ENCODE results near the gene LMO1. TPM values are rescaled to one million over a fixed set of nuclear protein-coding genes. Genes with fewer than 3 reads are reported as not detected.

LMO1 gene
- polyA plus RNA-seq, 1 donor (not counting 4 experiments of a cell fraction or from before 2014, with no cell fraction given) = 0.08 TPM

DNA sequence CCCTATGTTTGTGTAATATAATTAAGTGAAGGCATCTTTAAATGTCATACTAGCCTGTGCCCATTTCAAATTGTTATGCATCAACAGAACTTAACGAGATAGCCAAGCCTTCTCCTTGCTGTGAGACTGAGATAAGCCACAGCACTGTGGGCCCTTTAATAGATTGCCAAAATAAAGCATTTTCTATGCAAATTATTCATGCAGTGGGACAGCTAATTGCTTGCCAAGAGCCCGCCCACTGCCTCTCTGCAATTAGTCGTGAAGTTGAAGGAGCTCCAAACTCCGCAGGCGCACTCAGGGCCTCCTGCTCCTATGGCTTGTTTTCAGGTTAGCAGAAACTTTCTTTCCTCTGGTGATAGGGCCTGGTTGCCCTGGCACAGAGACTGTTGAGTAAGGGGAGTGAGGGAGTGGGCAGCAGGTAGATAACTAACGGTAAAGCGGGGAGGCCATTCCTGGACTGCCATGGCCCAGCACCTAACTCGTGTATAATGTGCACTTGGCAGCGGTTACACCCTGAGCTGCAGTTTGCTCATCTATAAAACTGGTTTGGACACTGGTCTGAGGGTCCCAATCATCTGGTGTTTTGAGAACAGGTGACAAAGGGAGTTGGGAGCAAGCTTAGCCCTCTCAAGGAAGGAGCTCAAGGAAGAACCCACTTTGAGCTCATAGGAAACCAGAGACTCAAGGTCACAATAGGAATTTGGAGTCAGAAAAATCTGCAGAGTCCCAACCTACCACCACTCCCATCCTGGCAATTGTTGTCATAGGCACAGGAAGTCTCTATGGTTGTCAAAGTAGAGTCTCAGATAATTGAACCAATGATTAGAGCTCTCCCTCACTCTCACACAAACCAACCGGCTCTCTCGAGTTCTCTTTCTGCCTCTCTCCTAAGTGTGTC is 60.9 kb downstream of the LMO1 start:
- H3K27me3 ChIP-seq (ENCODE audit: control insufficient read depth, extremely low read depth, insufficient read depth, low read length) = peaks cover 4% of the 10 kb centered on the region
- H2AFZ ChIP-seq (ENCODE audit: control insufficient read depth, low read length) = no peak overlapping the region
- no peak overlapping the region for H3K4me3 ChIP-seq (ENCODE audit: control insufficient read depth in 2 of 3, extremely low read depth in 1 of 3, insufficient read depth in 2 of 3, low read depth in 1 of 3, low read length in 3 of 3)
- H3K9me1 ChIP-seq (ENCODE audit: control insufficient read depth, extremely low read depth, insufficient read depth, low read length) = no peaks in the 10 kb centered on the region
- no peaks in the 10 kb centered on the region for H3K4me1 ChIP-seq (ENCODE audit: control insufficient read depth, extremely low read depth, insufficient read depth, low read length)
- dilution Hi-C loops (cut with MboI; ENCODE audit: extremely low pct_ligation_motif_present, low sequenced_read_pairs) = loop anchor here (25.0 kb wide), 1 partner anchor 360 kb away; no protein-coding TSS in a partner anchor
- H3K4me2 ChIP-seq (ENCODE audit: control insufficient read depth, extremely low read depth, insufficient read depth, low read depth, low read length) = no peak overlapping the region
- no peak overlapping the region for H3K27ac ChIP-seq (ENCODE audit: control insufficient read depth, insufficient read depth, low read length)
- no peaks in the 10 kb centered on the region for H3K36me3 ChIP-seq (ENCODE audit: control insufficient read depth in 2 of 2, extremely low read depth in 1 of 2, insufficient read depth in 2 of 2, low read length in 2 of 2)
- no peaks in the 10 kb centered on the region for H4K20me1 ChIP-seq (ENCODE audit: control insufficient read depth, extremely low read depth, insufficient read depth, low read length)
- DNase-seq (ENCODE audit: low read depth, low spot score) = no peak
- TF ChIP-seq EZH2 (IDR thresholded peaks at IDR 0.05; ENCODE audit: low read length) (no peak), CTCF (optimal IDR thresholded peaks at IDR 0.05 in 1 of 3, IDR thresholded peaks at IDR 0.05 in 1 of 3, conservative IDR thresholded peaks at IDR 0.05 in 1 of 3; ENCODE audit: extremely low read depth in 1 of 3, insufficient read depth in 2 of 3, low read length in 3 of 3) (no peak)
- no peaks in the 10 kb centered on the region for H3K9me3 ChIP-seq (ENCODE audit: control insufficient read depth, low read depth, low read length)
- H3K9ac ChIP-seq (ENCODE audit: control insufficient read depth, extremely low read depth, insufficient read depth, low read length) = no peak overlapping the region
- no peak for FAIRE-seq
- no peaks in the 10 kb centered on the region for H3K79me2 ChIP-seq (ENCODE audit: control insufficient read depth, insufficient read depth, low read length)

- no peak for TF ChIP-seq EZH2 (IDR thresholded peaks at IDR 0.05; ENCODE audit: low read length)
- TF ChIP-seq CTCF (optimal IDR thresholded peaks at IDR 0.05 in 1 of 3, IDR thresholded peaks at IDR 0.05 in 1 of 3, conservative IDR thresholded peaks at IDR 0.05 in 1 of 3; ENCODE audit: extremely low read depth in 1 of 3, insufficient read depth in 2 of 3, low read length in 3 of 3) = no peak
- Histone ChIP-seq H3K79me2 (ENCODE audit: control insufficient read depth, insufficient read depth, low read length) (no peaks in the 10 kb centered on the region), H3K27me3 (ENCODE audit: control insufficient read depth, extremely low read depth, insufficient read depth, low read length) (no peaks in the 10 kb centered on the region), H3K27ac (ENCODE audit: control insufficient read depth, insufficient read depth, low read length) (no peak overlapping the region), H3K4me1 (ENCODE audit: control insufficient read depth, extremely low read depth, insufficient read depth, low read length) (no peaks in the 10 kb centered on the region), H3K4me3 (ENCODE audit: control insufficient read depth in 2 of 3, extremely low read depth in 1 of 3, insufficient read depth in 2 of 3, low read depth in 1 of 3, low read length in 3 of 3) (no peak overlapping the region), H3K9ac (ENCODE audit: control insufficient read depth, extremely low read depth, insufficient read depth, low read length) (no peak overlapping the region), H3K4me2 (ENCODE audit: control insufficient read depth, extremely low read depth, insufficient read depth, low read depth, low read length) (no peak overlapping the region), H4K20me1 (ENCODE audit: control insufficient read depth, extremely low read depth, insufficient read depth, low read length) (no peaks in the 10 kb centered on the region), H3K9me1 (ENCODE audit: control insufficient read depth, extremely low read depth, insufficient read depth, low read length) (no peaks in the 10 kb centered on the region), H3K36me3 (ENCODE audit: control insufficient read depth in 2 of 2, extremely low read depth in 1 of 2, insufficient read depth in 2 of 2, low read length in 2 of 2) (no peaks in the 10 kb centered on the region), H3K9me3 (ENCODE audit: control insufficient read depth, low read depth, low read length) (no peaks in the 10 kb centered on the region), H2AFZ (ENCODE audit: control insufficient read depth, low read length) (no peak overlapping the region)
- dilution Hi-C loops (cut with MboI; ENCODE audit: extremely low pct_ligation_motif_present, low sequenced_read_pairs) = loop anchor here (25.0 kb wide), 1 partner anchor 360 kb away; no protein-coding TSS in a partner anchor
- FAIRE-seq = no peak
- no peak for DNase-seq (ENCODE audit: low read depth, low spot score)
These were observed 61.9 kb downstream of the LMO1 start for GRCh38 chr11:8201644-8202365.

Data from keratinocyte (primary cell).